ENCODE data around the gene GJB5. TPM values are rescaled to one million over a fixed set of nuclear protein-coding genes. Genes with fewer than 3 reads are reported as not detected.

Gene GJB5
- total and polyA plus RNA-seq, 2 donors (not counting 1 experiment from before 2014, with no cell fraction given) = not detected

GRCh38 chr1:34710812-34711211 is 44.0 kb upstream of the GJB5 start:
- Histone ChIP-seq H3K4me1 (ENCODE audit: control insufficient read depth in 2 of 2, insufficient read depth in 2 of 2, low read length in 2 of 2) (no peaks in the 10 kb centered on the region), H4K20me1 (ENCODE audit: control insufficient read depth, insufficient read depth, low read length, poor library complexity, severe bottlenecking) (no peaks in the 10 kb centered on the region), H3K4me3 (ENCODE audit: control extremely low read depth in 1 of 5, extremely low read depth in 1 of 5, insufficient read depth in 1 of 5, low read depth in 2 of 5, low read length in 4 of 5) (no peak overlapping the region), H3K36me3 (replicated peaks in 1 of 2; ENCODE audit: control extremely low read depth in 1 of 2, control insufficient read depth in 1 of 2, extremely low read depth in 1 of 2, insufficient read depth in 2 of 2, low read length in 1 of 2) (no peaks in the 10 kb centered on the region), H3K27ac (ENCODE audit: low read length in 2 of 2) (no peak overlapping the region), H3K27me3 (replicated peaks in 1 of 4; ENCODE audit: control extremely low read depth in 1 of 4, control insufficient read depth in 3 of 4, insufficient read depth in 4 of 4, low read length in 3 of 4) (no peaks in the 10 kb centered on the region), H3K9me3 (ENCODE audit: control extremely low read depth in 1 of 3, control insufficient read depth in 2 of 3, insufficient read depth in 1 of 3, low read length in 2 of 3) (no peaks in the 10 kb centered on the region), H3K9ac (ENCODE audit: low read length) (no peak overlapping the region), H2AFZ (ENCODE audit: insufficient read depth, low read depth, low read length, poor library complexity, severe bottlenecking) (no peak overlapping the region), H3K79me2 (ENCODE audit: control insufficient read depth, insufficient read depth, low read length) (no peaks in the 10 kb centered on the region), H3K4me2 (replicated peaks; ENCODE audit: low read depth, low read length, poor library complexity, severe bottlenecking) (no peak overlapping the region)
- ChIA-PET POLR2A (no interaction called here), CTCF (no interaction called here)
- no peak for DNase-seq
- Mint-ChIP-seq H3K4me1 (no peaks in the 10 kb centered on the region), H3K9me3 (ENCODE audit: insufficient read depth) (peaks cover 2% of the 10 kb centered on the region), H3K27me3 (peaks cover 4% of the 10 kb centered on the region), H3K27ac (no peak overlapping the region), H3K4me3 (no peak overlapping the region)
- intact Hi-C loops (cut with micrococcal nuclease) = no loop called here
- no peak for ATAC-seq (ENCODE audit: low read depth)
- TF ChIP-seq EZH2 (IDR thresholded peaks at IDR 0.05; ENCODE audit: borderline replicate concordance, insufficient read depth, low read depth, low read length, poor library complexity, severe bottlenecking) (no peak), CTCF (IDR thresholded peaks at IDR 0.05) (no peak)

- Histone ChIP-seq H3K4me2 (replicated peaks; ENCODE audit: low read depth, low read length, poor library complexity, severe bottlenecking) (no peak overlapping the region), H3K4me3 (ENCODE audit: control extremely low read depth in 1 of 5, extremely low read depth in 1 of 5, insufficient read depth in 1 of 5, low read depth in 2 of 5, low read length in 4 of 5) (no peak overlapping the region), H3K79me2 (ENCODE audit: control insufficient read depth, insufficient read depth, low read length) (no peaks in the 10 kb centered on the region), H3K4me1 (ENCODE audit: control insufficient read depth in 2 of 2, insufficient read depth in 2 of 2, low read length in 2 of 2) (no peaks in the 10 kb centered on the region), H3K36me3 (replicated peaks in 1 of 2; ENCODE audit: control extremely low read depth in 1 of 2, control insufficient read depth in 1 of 2, extremely low read depth in 1 of 2, insufficient read depth in 2 of 2, low read length in 1 of 2) (no peaks in the 10 kb centered on the region), H3K27me3 (replicated peaks in 1 of 4; ENCODE audit: control extremely low read depth in 1 of 4, control insufficient read depth in 3 of 4, insufficient read depth in 4 of 4, low read length in 3 of 4) (no peaks in the 10 kb centered on the region), H3K27ac (ENCODE audit: low read length in 2 of 2) (no peak overlapping the region), H3K9me3 (ENCODE audit: control extremely low read depth in 1 of 3, control insufficient read depth in 2 of 3, insufficient read depth in 1 of 3, low read length in 2 of 3) (no peaks in the 10 kb centered on the region), H3K9ac (ENCODE audit: low read length) (no peak overlapping the region), H4K20me1 (ENCODE audit: control insufficient read depth, insufficient read depth, low read length, poor library complexity, severe bottlenecking) (no peaks in the 10 kb centered on the region), H2AFZ (ENCODE audit: insufficient read depth, low read depth, low read length, poor library complexity, severe bottlenecking) (no peak overlapping the region)
- Mint-ChIP-seq H3K27ac (no peak overlapping the region), H3K9me3 (ENCODE audit: insufficient read depth) (peaks cover 2% of the 10 kb centered on the region), H3K4me1 (no peaks in the 10 kb centered on the region), H3K27me3 (peaks cover 4% of the 10 kb centered on the region), H3K4me3 (no peak overlapping the region)
- no peak for TF ChIP-seq CTCF (IDR thresholded peaks at IDR 0.05)
- TF ChIP-seq EZH2 (IDR thresholded peaks at IDR 0.05; ENCODE audit: borderline replicate concordance, insufficient read depth, low read depth, low read length, poor library complexity, severe bottlenecking) = no peak
- intact Hi-C loops (cut with micrococcal nuclease) = no loop called here
- ChIA-PET POLR2A (no interaction called here), CTCF (no interaction called here)
- DNase-seq (no peak), ATAC-seq (ENCODE audit: low read depth) (no peak)
- WGBS (ENCODE audit: insufficient coverage) = no CpG with 5 or more reads among the region's 4 CpGs
These were observed 43.4 kb upstream of the GJB5 start for GRCh38 chr1:34711485-34711884.

Data from B cell (primary cell).